Panc1 (cell line): Measurements from ENCODE around the gene L3MBTL3.

Experiments
- POLR2AphosphoS5 ChIP-seq: IDR thresholded peaks from 2 replicates; pipeline ENCODE4 v1.6.1; 2012; ENCODE audit warnings: mild to moderate bottlenecking, low read depth, low read length, moderate library complexity
- SIN3A ChIP-seq: IDR thresholded peaks from 2 replicates; pipeline ENCODE4 v1.6.1; 2012; ENCODE audit warnings: low read depth, mild to moderate bottlenecking, low read length, moderate library complexity, borderline replicate concordance; ENCODE audit not compliant: insufficient read depth
- TF ChIP-seq, protein P1 (sequence below): fragments of 450-650 bp; IDR thresholded peaks from 2 replicates; pipeline ENCODE4 v1.5.1; 2017; ENCODE audit warnings: mild to moderate bottlenecking

DNA sequence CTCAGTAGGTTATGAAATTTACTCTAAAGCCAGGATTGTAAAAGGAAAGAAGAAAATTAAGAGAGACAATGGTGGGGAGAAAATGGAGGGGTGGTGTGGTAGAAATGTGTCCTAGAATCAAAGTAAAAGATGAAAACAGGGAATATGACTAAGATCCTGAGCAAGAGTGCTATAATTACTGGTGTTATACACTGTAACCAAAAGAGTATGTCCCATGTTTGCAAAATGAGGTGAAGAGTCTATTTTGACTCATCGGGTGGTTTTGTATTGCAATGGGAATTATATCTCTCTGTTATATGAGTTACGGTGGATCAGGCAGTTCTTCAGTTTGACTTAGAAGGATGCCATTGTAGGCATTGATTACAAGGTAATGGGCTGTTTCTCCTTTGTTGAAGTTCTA lies 8.5 kb downstream of the L3MBTL3 start:
- TF ChIP-seq, protein P1, sequence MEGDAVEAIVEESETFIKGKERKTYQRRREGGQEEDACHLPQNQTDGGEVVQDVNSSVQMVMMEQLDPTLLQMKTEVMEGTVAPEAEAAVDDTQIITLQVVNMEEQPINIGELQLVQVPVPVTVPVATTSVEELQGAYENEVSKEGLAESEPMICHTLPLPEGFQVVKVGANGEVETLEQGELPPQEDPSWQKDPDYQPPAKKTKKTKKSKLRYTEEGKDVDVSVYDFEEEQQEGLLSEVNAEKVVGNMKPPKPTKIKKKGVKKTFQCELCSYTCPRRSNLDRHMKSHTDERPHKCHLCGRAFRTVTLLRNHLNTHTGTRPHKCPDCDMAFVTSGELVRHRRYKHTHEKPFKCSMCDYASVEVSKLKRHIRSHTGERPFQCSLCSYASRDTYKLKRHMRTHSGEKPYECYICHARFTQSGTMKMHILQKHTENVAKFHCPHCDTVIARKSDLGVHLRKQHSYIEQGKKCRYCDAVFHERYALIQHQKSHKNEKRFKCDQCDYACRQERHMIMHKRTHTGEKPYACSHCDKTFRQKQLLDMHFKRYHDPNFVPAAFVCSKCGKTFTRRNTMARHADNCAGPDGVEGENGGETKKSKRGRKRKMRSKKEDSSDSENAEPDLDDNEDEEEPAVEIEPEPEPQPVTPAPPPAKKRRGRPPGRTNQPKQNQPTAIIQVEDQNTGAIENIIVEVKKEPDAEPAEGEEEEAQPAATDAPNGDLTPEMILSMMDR = no peak
- TF ChIP-seq POLR2AphosphoS5 (no peak), SIN3A (no peak)
